ENCODE results near the gene MYL11. TPM values are rescaled to one million over a fixed set of nuclear protein-coding genes. Genes with fewer than 3 reads are reported as not detected.

MYL11 gene
- total RNA-seq, 1 donor, result 2.1 TPM

DNA sequence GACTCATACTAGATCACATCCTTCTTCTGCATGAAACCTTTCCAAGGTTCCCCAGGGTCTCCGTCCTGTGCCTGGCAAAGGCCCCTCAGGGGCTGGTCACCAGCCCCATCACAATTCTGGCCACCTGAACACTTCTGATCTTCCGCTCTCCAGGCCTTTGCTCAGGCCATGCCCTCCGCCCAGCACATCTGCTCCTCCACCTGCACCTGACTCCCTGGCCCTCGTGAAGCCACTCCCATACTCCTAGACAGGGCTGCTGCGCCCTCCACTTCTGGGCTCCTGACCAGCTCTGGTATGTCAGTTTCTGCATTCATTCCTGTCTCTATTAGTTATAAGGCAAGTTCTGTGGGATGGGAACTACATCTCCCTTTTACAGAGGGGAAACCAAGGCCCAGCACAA is 1.9 kb upstream of the MYL11 start:
- no peaks in the 10 kb centered on the region for H3K9me3 ChIP-seq (ENCODE audit: low read depth, low read length)
- peaks cover 40% of the 10 kb centered on the region for H3K4me1 ChIP-seq (ENCODE audit: insufficient read depth, low read length)
- no peak overlapping the region for H3K4me3 ChIP-seq (ENCODE audit: low read length)
- H3K27me3 ChIP-seq (ENCODE audit: insufficient read depth, low read length), result no peaks in the 10 kb centered on the region

DNA sequence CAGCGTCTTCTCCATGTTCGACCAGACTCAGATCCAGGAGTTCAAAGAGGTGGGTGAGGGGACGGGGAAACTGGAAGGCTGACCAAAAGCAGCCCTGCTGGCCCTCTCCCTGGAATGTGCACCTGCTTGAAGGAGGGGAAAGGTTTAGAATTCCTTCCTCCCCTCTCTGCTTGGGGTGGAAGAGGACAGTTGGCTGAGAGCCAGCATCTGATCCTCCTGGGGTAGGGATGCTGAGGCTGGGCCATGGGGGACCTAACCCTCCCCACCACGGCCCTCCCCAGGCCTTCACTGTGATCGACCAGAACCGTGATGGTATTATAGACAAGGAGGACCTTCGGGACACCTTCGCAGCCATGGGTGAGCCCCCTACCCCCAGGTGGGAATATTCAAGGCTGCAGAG is 1.3 kb downstream of the MYL11 start:
- H3K4me3 ChIP-seq (ENCODE audit: low read length), result no peak overlapping the region
- peaks cover 47% of the 10 kb centered on the region for H3K4me1 ChIP-seq (ENCODE audit: insufficient read depth, low read length)
- no peaks in the 10 kb centered on the region for H3K9me3 ChIP-seq (ENCODE audit: low read depth, low read length)
- H3K27me3 ChIP-seq (ENCODE audit: insufficient read depth, low read length), result no peaks in the 10 kb centered on the region

DNA sequence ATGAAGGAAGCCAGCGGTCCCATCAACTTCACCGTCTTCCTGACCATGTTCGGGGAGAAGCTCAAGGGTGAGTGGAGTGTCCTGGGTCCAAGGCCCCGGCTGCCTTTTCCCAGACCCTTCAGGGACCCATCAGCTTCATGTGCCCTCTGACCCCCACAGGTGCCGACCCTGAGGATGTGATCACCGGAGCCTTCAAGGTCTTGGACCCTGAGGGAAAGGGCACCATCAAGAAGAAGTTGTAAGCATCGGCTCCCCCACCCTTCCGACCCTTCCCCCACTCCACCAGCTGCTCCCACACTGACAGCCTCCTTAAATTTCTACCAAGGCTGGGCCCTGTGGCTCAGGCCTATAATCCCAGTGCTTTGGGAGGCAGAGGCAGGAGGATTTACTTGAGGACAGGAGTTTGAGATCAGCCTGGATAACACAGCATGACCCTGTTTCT is 1.9 kb downstream of the MYL11 start:
- H3K9me3 ChIP-seq (ENCODE audit: low read depth, low read length), result no peaks in the 10 kb centered on the region
- H3K4me1 ChIP-seq (ENCODE audit: insufficient read depth, low read length), result peaks cover 47% of the 10 kb centered on the region
- H3K4me3 ChIP-seq (ENCODE audit: low read length), result no peak overlapping the region
- H3K27me3 ChIP-seq (ENCODE audit: insufficient read depth, low read length), result no peaks in the 10 kb centered on the region

DNA sequence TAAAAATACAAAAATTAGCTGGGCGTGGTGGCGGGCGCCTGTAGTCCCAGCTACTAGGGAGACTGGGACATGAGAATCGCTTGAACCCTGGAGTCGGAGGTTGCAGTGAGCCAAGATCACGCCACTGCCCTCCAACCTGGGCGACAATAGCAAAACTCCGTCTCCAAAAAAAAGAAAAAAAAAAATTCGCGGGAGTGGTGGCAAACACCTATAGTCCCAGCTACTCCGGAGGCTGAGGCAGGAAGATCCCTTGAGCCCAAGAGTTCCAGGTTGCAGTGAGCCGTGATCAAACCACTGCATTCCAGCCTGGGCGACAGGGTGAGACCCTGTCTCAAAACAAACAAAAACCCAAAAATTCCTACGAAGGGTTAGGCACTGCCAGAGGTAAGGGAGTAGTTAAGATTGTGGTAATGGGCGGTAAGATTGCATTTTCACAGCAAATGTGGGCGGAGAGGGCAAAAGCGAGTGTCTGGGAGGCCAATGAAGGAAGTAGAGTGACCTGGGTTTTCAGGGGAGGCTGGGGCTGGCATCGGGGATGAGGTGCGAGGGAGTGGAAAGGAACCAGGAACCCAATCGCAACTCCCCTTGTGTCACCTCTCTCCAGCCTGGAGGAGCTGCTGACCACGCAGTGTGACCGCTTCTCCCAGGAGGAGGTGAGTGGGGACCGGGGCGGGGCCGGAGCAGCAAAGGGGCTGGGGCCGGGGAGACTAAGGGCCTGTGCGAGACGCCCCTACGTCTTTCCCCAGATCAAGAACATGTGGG is 2.6 kb downstream of the MYL11 start:
- peak overlapping the region; percentile 68 for H3K4me3 ChIP-seq (ENCODE audit: low read length)
- H3K9me3 ChIP-seq (ENCODE audit: low read depth, low read length), result no peaks in the 10 kb centered on the region
- peaks cover 53% of the 10 kb centered on the region for H3K4me1 ChIP-seq (ENCODE audit: insufficient read depth, low read length)
- H3K27me3 ChIP-seq (ENCODE audit: insufficient read depth, low read length), result no peaks in the 10 kb centered on the region

GRCh38 chr16:30377812-30378235 is 3.2 kb downstream of the MYL11 start:
- no peaks in the 10 kb centered on the region for H3K27me3 ChIP-seq (ENCODE audit: insufficient read depth, low read length)
- H3K4me3 ChIP-seq (ENCODE audit: low read length), result peak overlapping the region; percentile 68
- H3K4me1 ChIP-seq (ENCODE audit: insufficient read depth, low read length), result peaks cover 59% of the 10 kb centered on the region
- no peaks in the 10 kb centered on the region for H3K9me3 ChIP-seq (ENCODE audit: low read depth, low read length)

GRCh38 chr16:30378236-30379157 is 3.9 kb downstream of the MYL11 start:
- H3K4me1 ChIP-seq (ENCODE audit: insufficient read depth, low read length), result peaks cover 65% of the 10 kb centered on the region
- peak overlapping the region; percentile 68 for H3K4me3 ChIP-seq (ENCODE audit: low read length)
- H3K27me3 ChIP-seq (ENCODE audit: insufficient read depth, low read length), result no peaks in the 10 kb centered on the region
- H3K9me3 ChIP-seq (ENCODE audit: low read depth, low read length), result no peaks in the 10 kb centered on the region

DNA sequence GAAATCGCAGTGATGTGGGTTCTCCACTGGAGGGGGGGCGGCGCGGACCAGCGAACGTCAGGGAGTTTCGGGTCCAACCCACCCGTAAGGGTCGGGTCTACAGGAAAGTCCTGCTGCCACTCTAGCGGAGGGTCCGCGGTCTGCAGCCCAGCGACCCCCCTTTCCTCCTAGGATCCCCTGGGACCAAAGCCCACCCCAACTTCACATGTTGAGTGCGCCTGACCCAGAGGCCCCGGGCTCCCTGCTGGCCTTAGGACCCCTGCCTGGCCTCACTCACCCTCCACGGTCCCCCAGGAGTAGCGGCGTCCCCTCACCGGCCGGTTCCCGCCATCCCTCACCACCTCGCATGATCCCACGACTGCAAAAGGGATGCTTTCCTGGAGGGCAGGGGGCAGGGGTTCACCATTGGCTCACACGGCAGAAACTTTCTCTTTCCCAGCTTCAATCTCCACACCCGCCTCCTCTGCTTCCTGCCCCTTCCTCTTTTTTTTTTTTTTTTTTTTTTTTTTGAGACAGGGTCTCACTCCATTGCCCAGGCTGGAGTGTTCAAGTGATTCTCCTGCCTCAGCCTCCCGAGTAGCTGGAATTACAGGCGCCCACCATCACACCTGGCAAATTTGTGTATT is 4.7 kb downstream of the MYL11 start:
- Histone ChIP-seq H3K27me3 (ENCODE audit: insufficient read depth, low read length) (no peaks in the 10 kb centered on the region), H3K9me3 (ENCODE audit: low read depth, low read length) (no peaks in the 10 kb centered on the region), H3K4me3 (ENCODE audit: low read length) (peak overlapping the region; percentile 68), H3K4me1 (ENCODE audit: insufficient read depth, low read length) (peaks cover 70% of the 10 kb centered on the region)

- no peaks in the 10 kb centered on the region for H3K27me3 ChIP-seq (ENCODE audit: insufficient read depth, low read length)
- H3K4me1 ChIP-seq (ENCODE audit: insufficient read depth, low read length), result peaks cover 70% of the 10 kb centered on the region
- no peaks in the 10 kb centered on the region for H3K9me3 ChIP-seq (ENCODE audit: low read depth, low read length)
- H3K4me3 ChIP-seq (ENCODE audit: low read length), result no peak overlapping the region
Observed at GRCh38 chr16:30380072-30380802, 5.6 kb downstream of the MYL11 start.

- Histone ChIP-seq H3K4me3 (ENCODE audit: low read length) (no peak overlapping the region), H3K27me3 (ENCODE audit: insufficient read depth, low read length) (no peaks in the 10 kb centered on the region), H3K9me3 (ENCODE audit: low read depth, low read length) (no peaks in the 10 kb centered on the region), H3K4me1 (ENCODE audit: insufficient read depth, low read length) (peaks cover 70% of the 10 kb centered on the region)
Observed at GRCh38 chr16:30380803-30381208, 6.2 kb downstream of the MYL11 start.

GRCh38 chr16:30381291-30382041 is 6.9 kb downstream of the MYL11 start:
- Histone ChIP-seq H3K9me3 (ENCODE audit: low read depth, low read length) (no peaks in the 10 kb centered on the region), H3K4me1 (ENCODE audit: insufficient read depth, low read length) (peaks cover 68% of the 10 kb centered on the region), H3K27me3 (ENCODE audit: insufficient read depth, low read length) (no peaks in the 10 kb centered on the region), H3K4me3 (ENCODE audit: low read length) (peak overlapping the region; percentile 43)

DNA sequence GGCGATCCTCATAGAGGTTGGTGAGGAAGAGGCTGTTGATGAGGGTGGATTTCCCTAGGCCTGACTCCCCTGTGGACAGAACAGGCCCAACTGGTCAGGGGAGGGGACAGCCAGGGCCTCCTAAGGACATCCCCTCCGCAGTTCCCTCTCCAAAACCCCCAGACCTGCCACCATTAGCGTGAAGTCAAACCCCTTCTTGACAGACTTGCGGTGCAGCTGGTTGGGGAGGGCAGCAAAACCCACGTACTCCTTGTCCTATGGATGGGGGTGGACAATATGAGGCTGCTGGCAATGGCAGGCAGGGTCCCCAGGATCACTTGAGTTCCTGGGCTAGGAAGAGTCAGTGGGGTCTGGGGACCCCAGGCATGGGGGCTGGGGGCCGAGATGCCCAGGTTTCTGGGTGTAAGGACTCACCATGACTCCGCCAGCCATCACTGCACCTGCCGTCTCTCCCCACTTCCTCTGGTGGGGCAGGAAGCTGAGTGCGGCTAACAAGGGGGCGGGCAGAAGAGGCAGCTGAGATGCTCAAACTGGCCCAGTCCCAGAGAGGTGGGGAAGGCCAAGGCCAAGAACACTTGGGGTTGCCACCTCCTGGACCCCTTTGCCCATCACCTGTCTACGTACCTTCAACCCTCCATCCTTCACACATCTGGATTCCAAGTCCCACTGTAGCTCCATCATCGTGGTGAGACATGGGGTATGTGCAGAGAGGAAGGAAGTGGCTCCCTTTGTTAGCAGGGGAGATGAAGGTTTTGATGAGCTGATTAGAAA is 7.7 kb downstream of the MYL11 start, which contains the start of gene SEPTIN1:
Gene SEPTIN1 (minus strand): TSS at position 451 of the 771 bp plus-strand sequence. CDS start 19 bp downstream, at position 432.
- H3K4me1 ChIP-seq (ENCODE audit: insufficient read depth, low read length), result peaks cover 59% of the 10 kb centered on the region
- H3K4me3 ChIP-seq (ENCODE audit: low read length), result peak within 1 kb of the TSS; percentile 43
- no peaks in the 10 kb centered on the region for H3K9me3 ChIP-seq (ENCODE audit: low read depth, low read length)
- H3K27me3 ChIP-seq (ENCODE audit: insufficient read depth, low read length), result no peaks in the 10 kb centered on the region

GRCh38 chr16:30383521-30383920 is 8.9 kb downstream of the MYL11 start:
- no peaks in the 10 kb centered on the region for H3K27me3 ChIP-seq (ENCODE audit: insufficient read depth, low read length)
- H3K9me3 ChIP-seq (ENCODE audit: low read depth, low read length), result no peaks in the 10 kb centered on the region
- no peak overlapping the region for H3K4me3 ChIP-seq (ENCODE audit: low read length)
- H3K4me1 ChIP-seq (ENCODE audit: insufficient read depth, low read length), result peaks cover 54% of the 10 kb centered on the region

DNA sequence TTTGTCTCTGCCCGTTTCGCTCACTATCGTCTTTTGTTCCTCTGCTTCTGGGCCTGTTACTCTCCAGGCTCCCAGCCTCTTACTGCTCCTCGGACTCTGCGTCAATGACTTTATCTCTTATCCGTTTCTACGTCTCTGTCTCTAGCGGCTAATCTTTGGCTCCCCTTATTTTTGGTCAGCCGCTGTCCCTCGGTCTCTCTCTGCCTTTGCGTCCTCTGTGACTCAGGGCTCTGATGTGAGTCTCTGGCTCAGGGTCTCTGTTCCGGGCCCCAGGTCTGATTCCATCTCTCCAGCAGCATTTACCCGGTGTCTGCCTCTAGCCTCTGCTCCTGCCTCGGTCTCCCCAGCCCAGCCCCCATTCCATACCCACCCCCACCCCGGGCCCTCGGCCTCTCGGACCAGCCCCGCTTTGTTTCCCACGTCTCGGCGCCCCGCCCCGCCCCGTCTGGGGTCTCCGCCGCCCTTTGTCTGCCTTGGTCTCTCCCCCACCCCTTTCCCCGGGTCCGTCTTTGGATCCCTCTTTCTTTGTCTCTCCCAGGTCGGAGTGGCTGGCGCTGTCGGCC is 20.1 kb downstream of the MYL11 start:
- Histone ChIP-seq H3K4me3 (ENCODE audit: low read length) (peak overlapping the region; percentile 58), H3K9me3 (ENCODE audit: low read depth, low read length) (no peaks in the 10 kb centered on the region), H3K4me1 (ENCODE audit: insufficient read depth, low read length) (peaks cover 29% of the 10 kb centered on the region), H3K27me3 (ENCODE audit: insufficient read depth, low read length) (no peaks in the 10 kb centered on the region)
